Measurements from ENCODE around the gene THSD7B.
"Not testable (repeated sequence)": the region's sequence is repeated elsewhere in the genome, so short reads cannot be mapped to it uniquely, and the experiment has no call there.

Gene THSD7B

DNA sequence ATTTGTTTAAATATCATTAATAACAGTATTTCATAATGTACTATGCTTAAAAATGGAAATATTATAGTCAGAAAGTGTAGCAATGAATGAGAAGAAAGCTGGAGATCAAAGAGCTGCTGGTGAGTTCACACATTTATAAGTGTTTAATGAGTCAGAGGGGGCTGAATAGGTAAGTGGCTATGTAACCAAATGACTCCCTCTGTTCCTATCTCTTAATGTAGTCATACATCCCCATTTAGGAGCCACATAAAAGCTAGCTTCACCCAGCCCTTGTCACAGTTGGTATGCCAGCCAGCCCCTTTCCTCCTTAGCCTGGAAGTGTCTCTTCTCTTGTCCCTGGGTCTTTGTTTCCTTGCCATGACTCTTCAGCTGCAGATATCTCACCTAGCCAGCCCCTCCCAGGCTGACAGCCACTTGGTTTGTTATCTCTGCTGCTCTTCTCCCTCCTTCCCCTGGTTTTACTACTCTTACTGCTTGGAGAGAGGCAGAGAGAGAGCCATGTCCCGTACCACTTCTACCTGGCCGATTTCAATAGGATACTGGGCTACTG lies 760.4 kb downstream of the THSD7B start:
- TF ChIP-seq, protein P1, sequence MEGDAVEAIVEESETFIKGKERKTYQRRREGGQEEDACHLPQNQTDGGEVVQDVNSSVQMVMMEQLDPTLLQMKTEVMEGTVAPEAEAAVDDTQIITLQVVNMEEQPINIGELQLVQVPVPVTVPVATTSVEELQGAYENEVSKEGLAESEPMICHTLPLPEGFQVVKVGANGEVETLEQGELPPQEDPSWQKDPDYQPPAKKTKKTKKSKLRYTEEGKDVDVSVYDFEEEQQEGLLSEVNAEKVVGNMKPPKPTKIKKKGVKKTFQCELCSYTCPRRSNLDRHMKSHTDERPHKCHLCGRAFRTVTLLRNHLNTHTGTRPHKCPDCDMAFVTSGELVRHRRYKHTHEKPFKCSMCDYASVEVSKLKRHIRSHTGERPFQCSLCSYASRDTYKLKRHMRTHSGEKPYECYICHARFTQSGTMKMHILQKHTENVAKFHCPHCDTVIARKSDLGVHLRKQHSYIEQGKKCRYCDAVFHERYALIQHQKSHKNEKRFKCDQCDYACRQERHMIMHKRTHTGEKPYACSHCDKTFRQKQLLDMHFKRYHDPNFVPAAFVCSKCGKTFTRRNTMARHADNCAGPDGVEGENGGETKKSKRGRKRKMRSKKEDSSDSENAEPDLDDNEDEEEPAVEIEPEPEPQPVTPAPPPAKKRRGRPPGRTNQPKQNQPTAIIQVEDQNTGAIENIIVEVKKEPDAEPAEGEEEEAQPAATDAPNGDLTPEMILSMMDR (IDR thresholded peaks at IDR 0.05; ENCODE audit: extremely low read depth, missing control alignments): no peak
- no peak for DNase-seq (ENCODE audit: low spot score)

DNA sequence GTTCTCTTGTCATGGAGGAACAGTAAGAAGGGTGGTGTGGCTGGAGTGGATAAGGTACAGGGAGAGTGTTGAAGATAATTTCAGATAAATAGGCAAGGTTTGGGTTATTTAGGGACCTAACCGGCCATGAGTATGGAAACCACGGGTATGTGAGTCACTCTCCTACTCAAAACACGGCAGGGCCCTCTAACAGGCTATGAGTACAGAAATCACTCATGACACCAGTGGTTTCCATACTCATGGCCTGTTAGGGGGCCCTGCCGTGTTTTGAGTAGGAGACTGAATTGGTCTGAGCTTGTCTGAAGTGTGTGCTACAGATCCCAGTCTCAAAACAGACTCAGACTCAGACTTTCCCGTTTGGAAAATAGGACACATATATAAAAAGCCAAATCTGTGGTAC lies 770.6 kb downstream of the THSD7B start:
- TF ChIP-seq, protein P1 (IDR thresholded peaks at IDR 0.05; ENCODE audit: extremely low read depth, missing control alignments): no peak
- no peak for DNase-seq (ENCODE audit: low spot score)

DNA sequence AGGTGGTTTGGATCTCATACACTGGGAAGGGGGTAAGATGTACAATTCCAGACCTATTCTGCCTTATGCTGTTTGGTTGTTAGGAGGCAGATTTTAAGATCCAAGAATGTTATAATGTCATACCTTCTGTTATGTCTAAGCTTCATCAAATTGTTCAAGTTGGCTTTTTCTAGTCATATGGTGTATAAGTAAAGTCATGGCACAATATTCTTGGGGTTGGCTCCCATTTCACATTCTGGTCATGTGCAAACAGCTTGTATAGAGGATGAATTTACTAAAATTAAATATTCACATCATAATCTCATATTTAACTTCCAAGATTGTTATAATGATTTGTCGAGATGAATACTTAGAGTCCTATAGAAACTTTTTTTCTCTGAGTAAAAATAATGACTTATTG lies 774.0 kb downstream of the THSD7B start:
- DNase-seq (ENCODE audit: low spot score): no peak
- TF ChIP-seq, protein P1 (IDR thresholded peaks at IDR 0.05; ENCODE audit: extremely low read depth, missing control alignments): no peak

DNA sequence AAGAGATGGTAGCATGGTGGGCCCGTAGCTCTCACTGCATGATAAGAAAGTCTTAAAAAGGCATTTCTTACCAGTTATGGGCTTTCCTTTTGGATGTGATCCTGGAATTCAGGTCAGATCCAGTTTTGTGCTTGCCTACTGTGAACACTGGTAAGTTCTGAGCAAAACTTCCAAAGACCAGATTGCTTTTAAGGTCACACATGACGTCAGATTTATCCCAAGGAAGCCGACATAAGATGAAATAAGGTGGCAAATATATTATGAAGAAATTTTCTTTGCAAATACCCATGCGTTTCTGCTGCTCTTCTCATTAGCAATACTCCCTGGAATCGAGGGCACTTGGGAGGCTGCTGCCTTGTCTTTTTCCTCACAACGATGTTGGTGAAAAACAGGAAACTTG lies 782.5 kb downstream of the THSD7B start:
- TF ChIP-seq, protein P1 (IDR thresholded peaks at IDR 0.05; ENCODE audit: extremely low read depth, missing control alignments): no peak
- no peak for DNase-seq (ENCODE audit: low spot score)

DNA sequence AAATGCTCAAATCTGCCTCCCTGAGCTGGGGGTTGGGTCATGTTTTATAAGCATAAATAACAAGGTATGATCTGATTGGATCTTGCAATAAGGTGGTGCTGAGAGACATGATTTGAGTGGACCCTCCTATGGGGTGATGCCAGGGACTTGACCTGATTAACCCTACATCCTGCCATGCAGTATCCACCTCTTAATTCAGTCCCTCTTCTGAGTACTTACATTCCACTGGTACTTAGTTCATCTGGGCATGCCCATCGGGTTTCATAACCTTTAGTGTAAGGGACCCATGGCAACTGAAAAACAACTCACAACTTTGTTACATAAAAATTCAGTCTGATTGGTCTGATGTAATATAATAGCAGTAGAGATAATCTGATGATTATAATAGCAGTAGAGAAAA lies 801.0 kb downstream of the THSD7B start:
- no peak for DNase-seq (ENCODE audit: low spot score)
- TF ChIP-seq, protein P1 (IDR thresholded peaks at IDR 0.05; ENCODE audit: extremely low read depth, missing control alignments): no peak

DNA sequence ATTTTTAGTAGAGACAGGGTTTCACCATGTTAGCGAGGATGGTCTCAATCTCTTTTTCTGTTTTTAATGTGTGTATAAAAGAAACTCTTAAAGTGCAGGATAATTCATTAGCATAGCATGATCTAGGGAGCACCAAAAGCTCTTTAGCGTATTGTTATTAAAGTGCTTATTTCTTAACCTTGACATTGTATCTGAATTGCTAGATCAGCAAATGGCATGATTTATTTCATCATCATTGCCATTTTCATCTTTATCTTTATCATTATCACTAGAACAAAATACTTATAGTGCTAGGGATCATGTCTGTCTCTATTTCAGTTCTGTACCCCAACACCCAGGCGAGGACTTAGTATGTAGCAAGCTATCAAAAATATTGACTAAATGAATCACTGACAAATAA lies 805.1 kb downstream of the THSD7B start:
- no peak for DNase-seq (ENCODE audit: low spot score)

DNA sequence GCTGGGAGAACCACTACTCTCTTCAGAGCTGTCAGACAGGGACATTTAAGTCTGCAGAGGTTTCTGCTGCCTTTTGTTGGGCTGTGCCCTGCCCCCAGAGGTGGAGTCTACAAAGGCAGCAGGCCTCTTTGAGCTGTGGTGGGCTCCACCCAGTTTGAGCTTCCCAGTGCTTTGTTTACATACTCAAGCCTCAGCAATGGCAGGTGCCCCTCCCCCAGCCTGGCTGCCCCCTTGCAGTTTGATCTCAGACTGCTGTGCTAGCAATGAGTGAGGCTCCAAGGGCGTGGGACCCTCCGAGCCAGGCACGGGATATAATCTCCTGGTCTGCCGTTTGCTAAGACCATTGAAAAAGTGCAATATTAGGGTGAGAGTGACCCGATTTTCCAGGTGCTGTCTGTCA lies 822.5 kb downstream of the THSD7B start:
- DNase-seq (ENCODE audit: low spot score): not testable (repeated sequence)

More for the DNA sequence above, 805.1 kb downstream of the THSD7B start:
- TF ChIP-seq, protein P1 (IDR thresholded peaks at IDR 0.05; ENCODE audit: extremely low read depth, missing control alignments): no peak

DNA sequence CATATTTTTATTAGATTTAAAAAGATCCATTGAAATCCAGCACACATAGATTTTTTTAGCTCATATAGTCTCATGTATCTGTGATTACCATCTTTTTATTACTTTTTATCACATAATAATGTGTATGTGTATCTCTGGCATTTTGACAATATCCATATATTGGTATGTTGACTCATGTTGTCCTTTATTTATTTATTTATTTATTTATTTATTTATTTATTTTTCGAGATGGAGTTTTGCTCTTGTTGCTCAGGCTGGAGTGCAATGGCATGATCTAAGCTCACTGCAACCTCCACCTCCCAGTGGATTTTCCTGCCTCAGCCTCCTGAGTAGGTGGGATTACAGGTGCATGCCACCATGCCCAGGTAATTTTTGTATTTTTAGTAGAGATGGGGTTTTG lies 823.2 kb downstream of the THSD7B start:
- DNase-seq (ENCODE audit: low spot score): not testable (repeated sequence)

All from GM20000 (cell line).